Glutamatergic neuron (in vitro differentiated cells): ENCODE data around the gene OS9. TPM values are rescaled to one million over a fixed set of nuclear protein-coding genes. Genes with fewer than 3 reads are reported as not detected.
A peak's percentile ranks its signal among the peaks of the same experiment; 100 is the strongest.

Experiments
- DNase-seq: peaks from one replicate; pipeline ENCODE4 v3.0.0; 2022
- H3K27ac Mint-ChIP-seq: one replicate; pipeline ENCODE4 v1.8.0; 2020; ENCODE audit warnings: mild to moderate bottlenecking, mixed read lengths, inconsistent platforms; ENCODE audit not compliant: unreplicated experiment
- H3K27me3 Mint-ChIP-seq: one replicate; pipeline ENCODE4 v1.8.0; 2020; ENCODE audit warnings: mild to moderate bottlenecking, moderate library complexity, mixed read lengths, inconsistent platforms; ENCODE audit not compliant: unreplicated experiment
- H3K36me3 Mint-ChIP-seq: one replicate; pipeline ENCODE4 v1.8.0; 2020; ENCODE audit warnings: mild to moderate bottlenecking, mixed read lengths, inconsistent platforms; ENCODE audit not compliant: unreplicated experiment
- H3K4me1 Mint-ChIP-seq: one replicate; pipeline ENCODE4 v1.8.0; 2020; ENCODE audit warnings: mild to moderate bottlenecking, low read depth, mixed read lengths, inconsistent platforms; ENCODE audit not compliant: unreplicated experiment
- H3K4me3 Mint-ChIP-seq: one replicate; pipeline ENCODE4 v1.8.0; 2020; ENCODE audit warnings: mild to moderate bottlenecking, mixed read lengths, inconsistent platforms; ENCODE audit not compliant: unreplicated experiment
- H3K9me3 Mint-ChIP-seq: one replicate; pipeline ENCODE4 v1.8.0; 2020; ENCODE audit warnings: mild to moderate bottlenecking, moderate library complexity, mixed read lengths, inconsistent platforms; ENCODE audit not compliant: unreplicated experiment
- total RNA-seq: library from RNA; stranded (reverse); fragmentation: NEBNext Ultra II Directional; extraction: Animal tissue kit (Norgen Biotek cat#: 25700); gene quantifications from one replicate; pipeline ENCODE4 v1.2.1, GENCODE V29; 2021; ENCODE audit not compliant: unreplicated experiment
- TF ChIP-seq, protein P1 (sequence below): fragments of 200-600 bp; sonication (generic); IDR thresholded peaks from one replicate; pipeline ENCODE4 v1.5.0; 2021; ENCODE audit not compliant: partially characterized antibody, unreplicated experiment

The OS9 gene
- total RNA-seq, 1 donor from 2014 or later: 225 TPM

DNA sequence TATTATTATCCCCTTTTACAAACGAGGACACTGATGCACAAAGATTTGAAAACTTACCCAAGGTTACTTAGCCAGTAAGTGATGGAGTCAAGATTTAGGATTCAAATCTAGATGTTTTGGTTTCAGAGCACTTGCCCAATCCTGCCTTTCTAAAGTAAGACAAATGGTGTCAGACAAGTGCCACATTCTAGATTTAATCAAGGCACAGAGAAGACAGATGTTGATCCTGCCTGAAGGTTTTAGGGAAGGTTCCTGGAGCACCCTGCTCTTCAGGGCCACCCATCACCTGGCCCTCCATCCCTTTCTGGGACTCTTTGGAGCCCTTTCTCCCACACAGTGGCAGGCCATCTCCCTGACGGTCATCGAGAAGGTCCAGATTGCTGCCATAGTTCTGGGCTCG, 63.8 kb downstream of the OS9 start:
- Mint-ChIP-seq H3K4me3 (no peak overlapping the region), H3K4me1 (peaks cover 16% of the 10 kb centered on the region), H3K9me3 (peaks cover 15% of the 10 kb centered on the region), H3K27me3 (peaks cover 19% of the 10 kb centered on the region), H3K27ac (no peak overlapping the region), H3K36me3 (peaks cover 5% of the 10 kb centered on the region)
- TF ChIP-seq, protein P1, sequence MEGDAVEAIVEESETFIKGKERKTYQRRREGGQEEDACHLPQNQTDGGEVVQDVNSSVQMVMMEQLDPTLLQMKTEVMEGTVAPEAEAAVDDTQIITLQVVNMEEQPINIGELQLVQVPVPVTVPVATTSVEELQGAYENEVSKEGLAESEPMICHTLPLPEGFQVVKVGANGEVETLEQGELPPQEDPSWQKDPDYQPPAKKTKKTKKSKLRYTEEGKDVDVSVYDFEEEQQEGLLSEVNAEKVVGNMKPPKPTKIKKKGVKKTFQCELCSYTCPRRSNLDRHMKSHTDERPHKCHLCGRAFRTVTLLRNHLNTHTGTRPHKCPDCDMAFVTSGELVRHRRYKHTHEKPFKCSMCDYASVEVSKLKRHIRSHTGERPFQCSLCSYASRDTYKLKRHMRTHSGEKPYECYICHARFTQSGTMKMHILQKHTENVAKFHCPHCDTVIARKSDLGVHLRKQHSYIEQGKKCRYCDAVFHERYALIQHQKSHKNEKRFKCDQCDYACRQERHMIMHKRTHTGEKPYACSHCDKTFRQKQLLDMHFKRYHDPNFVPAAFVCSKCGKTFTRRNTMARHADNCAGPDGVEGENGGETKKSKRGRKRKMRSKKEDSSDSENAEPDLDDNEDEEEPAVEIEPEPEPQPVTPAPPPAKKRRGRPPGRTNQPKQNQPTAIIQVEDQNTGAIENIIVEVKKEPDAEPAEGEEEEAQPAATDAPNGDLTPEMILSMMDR: no peak
- DNase-seq: no peak

DNA sequence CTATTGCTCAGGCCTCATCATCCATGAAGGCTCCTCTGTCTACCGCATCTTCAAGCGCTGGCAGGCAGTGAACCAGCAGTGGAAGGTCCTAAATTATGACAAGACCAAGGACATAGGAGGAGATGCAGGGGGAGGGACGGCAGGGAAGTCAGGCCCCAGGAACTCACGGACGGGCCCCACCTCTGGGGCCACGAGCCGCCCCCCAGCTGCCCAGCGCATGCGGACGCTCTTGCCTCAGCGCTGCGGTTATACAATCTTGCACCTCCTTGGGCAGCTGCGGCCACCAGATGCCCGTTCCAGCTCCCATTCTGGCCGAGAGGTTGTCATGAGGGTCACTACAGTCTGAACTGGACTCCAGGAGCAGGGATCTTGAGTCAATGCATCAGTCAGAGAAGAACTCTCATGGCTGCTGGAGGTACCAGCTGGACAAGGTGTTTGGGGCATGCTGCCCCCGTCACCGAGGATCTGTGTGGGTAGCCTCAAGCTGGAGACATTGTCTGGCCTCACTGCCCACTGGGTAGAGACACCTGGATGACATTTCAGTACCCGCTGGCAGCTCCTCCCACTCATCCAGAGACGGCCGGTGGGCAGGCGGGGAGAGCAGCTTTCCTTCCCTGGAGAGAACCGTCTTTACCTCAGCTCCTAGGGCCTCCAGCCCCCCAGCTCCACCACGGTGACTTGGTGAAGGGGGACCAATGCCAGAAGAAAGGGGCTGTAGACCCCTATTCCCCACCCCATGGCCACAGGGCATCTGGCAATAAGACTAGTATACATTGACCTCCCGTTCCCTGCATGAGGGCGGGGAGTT, 64.8 kb downstream of the OS9 start:
- Mint-ChIP-seq H3K9me3 (peaks cover 10% of the 10 kb centered on the region), H3K4me1 (peaks cover 8% of the 10 kb centered on the region), H3K27ac (no peak overlapping the region), H3K4me3 (no peak overlapping the region), H3K27me3 (peaks cover 24% of the 10 kb centered on the region), H3K36me3 (peaks cover 9% of the 10 kb centered on the region)
- DNase-seq: no peak
- TF ChIP-seq, protein P1: no peak

DNA sequence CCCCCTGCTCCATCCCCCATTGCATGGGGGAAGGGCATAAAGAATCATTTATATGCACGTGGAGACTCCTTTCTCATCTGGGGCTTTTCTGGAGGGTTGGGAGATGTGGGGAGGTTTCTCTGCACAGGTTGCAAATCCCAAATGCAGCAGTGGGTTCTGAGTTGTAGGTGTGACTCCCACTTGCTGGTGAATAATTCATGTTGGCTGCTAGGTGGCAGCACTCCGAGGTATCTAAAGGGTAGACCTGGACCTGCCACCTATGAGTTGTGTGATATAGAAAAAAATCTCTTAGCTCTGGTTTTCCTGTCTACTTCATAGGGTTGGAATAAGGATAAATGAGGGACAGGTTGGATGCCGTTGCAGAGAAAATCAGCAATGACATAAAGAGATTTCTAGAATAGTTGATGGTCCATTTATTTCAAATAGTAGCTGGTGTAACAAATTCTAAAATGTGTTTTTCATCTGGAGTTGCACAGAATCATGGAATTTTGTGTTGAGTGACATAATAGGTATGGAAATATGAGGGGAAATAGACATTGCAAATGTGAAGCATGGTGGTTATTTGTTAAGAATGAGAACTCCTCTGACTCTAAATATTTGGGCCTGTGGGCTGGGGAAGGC, 65.5 kb downstream of the OS9 start:
- H3K9me3 Mint-ChIP-seq: peaks cover 9% of the 10 kb centered on the region
- peaks cover 10% of the 10 kb centered on the region for H3K4me1 Mint-ChIP-seq
- peaks cover 11% of the 10 kb centered on the region for H3K36me3 Mint-ChIP-seq
- no peak overlapping the region for H3K4me3 Mint-ChIP-seq
- peak overlapping the region; percentile 23 for H3K27ac Mint-ChIP-seq
- peaks cover 22% of the 10 kb centered on the region for H3K27me3 Mint-ChIP-seq
- no peak for DNase-seq
- TF ChIP-seq, protein P1: no peak

DNA sequence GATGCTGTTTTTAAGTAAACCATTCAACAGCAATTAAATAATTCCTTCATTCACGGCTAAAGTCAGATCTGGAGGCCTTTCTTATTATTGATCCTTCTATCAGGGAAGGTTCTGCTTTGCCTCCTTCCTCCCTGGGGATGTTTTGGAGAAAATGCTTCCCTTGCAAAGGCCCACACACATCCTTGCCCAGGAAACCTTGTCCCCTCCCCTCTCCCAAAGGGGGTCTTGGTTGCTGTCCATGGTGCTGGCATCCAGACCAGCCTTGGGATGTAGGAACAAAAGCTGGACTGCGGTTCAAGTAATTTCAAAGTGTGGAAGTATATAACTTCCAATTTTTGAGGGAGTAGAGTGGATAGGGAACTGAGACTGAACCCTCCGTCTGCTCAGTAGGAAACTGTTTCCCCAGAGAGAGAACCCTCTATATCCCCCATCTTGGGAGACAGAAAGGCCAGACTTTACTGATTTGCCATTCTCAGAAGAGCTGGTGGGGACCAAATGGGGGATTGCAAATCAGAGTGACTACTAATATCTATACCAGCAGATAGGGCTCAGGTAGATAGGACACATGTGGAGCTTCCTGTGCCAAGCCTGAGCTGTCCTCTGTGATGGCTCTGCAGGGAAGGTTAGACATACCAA, 66.5 kb downstream of the OS9 start:
- TF ChIP-seq, protein P1: no peak
- no peak overlapping the region for H3K4me3 Mint-ChIP-seq
- no peak overlapping the region for H3K27ac Mint-ChIP-seq
- H3K36me3 Mint-ChIP-seq: peaks cover 11% of the 10 kb centered on the region
- peaks cover 19% of the 10 kb centered on the region for H3K27me3 Mint-ChIP-seq
- peaks cover 8% of the 10 kb centered on the region for H3K9me3 Mint-ChIP-seq
- H3K4me1 Mint-ChIP-seq: peaks cover 10% of the 10 kb centered on the region
- DNase-seq: no peak
